Adipocyte (in vitro differentiated cells): ENCODE measurements around the gene WRAP73.

ENCODE experiments used
- DNase-seq: peaks from one replicate; pipeline ENCODE4 v3.0.0-alpha.2; 2015; ENCODE audit warnings: low read depth
- H3K27me3 ChIP-seq: replicated peaks from 2 replicates; pipeline ENCODE4 v1.7.0; 2013; ENCODE audit warnings: mild to moderate bottlenecking, low read length, moderate library complexity; ENCODE audit not compliant: control insufficient read depth, insufficient read depth
- H3K36me3 ChIP-seq: 2 replicates; pipeline ENCODE4 v1.7.0; 2013; ENCODE audit warnings: low read length, mild to moderate bottlenecking, moderate library complexity; ENCODE audit not compliant: control insufficient read depth, insufficient read depth, severe bottlenecking
- H3K4me1 ChIP-seq: 2 replicates; pipeline ENCODE4 v1.7.0; 2013; ENCODE audit warnings: mild to moderate bottlenecking, low read length, moderate library complexity; ENCODE audit not compliant: control insufficient read depth, insufficient read depth
- H3K4me3 ChIP-seq: 2 replicates; pipeline ENCODE4 v1.7.0; 2013; ENCODE audit warnings: mild to moderate bottlenecking, low read length, moderate library complexity
- H3K9ac ChIP-seq: 2 replicates; pipeline ENCODE4 v1.7.0; 2013; ENCODE audit warnings: mild to moderate bottlenecking, low read length, moderate library complexity
- H3K9me3 ChIP-seq: 2 replicates; pipeline ENCODE4 v1.7.0; 2013; ENCODE audit warnings: mild to moderate bottlenecking, low read length, moderate library complexity; ENCODE audit not compliant: control insufficient read depth

WRAP73 gene

GRCh38 chr1:3631320-3632260, 18.3 kb downstream of the WRAP73 start:
- Histone ChIP-seq H3K4me1 (no peaks in the 10 kb centered on the region), H3K9me3 (no peaks in the 10 kb centered on the region), H3K36me3 (peaks cover 71% of the 10 kb centered on the region), H3K27me3 (no peaks in the 10 kb centered on the region), H3K9ac (no peak overlapping the region), H3K4me3 (no peak overlapping the region)
- no peak for DNase-seq

GRCh38 chr1:3630914-3631313, 19.0 kb downstream of the WRAP73 start:
- no peaks in the 10 kb centered on the region for H3K9me3 ChIP-seq
- no peaks in the 10 kb centered on the region for H3K27me3 ChIP-seq
- H3K4me3 ChIP-seq, result no peak overlapping the region
- no peak for DNase-seq
- H3K4me1 ChIP-seq, result peaks cover 3% of the 10 kb centered on the region
- H3K36me3 ChIP-seq, result peaks cover 64% of the 10 kb centered on the region
- H3K9ac ChIP-seq, result no peak overlapping the region

- Histone ChIP-seq H3K4me1 (peaks cover 8% of the 10 kb centered on the region), H3K9me3 (no peaks in the 10 kb centered on the region), H3K27me3 (no peaks in the 10 kb centered on the region), H3K9ac (no peak overlapping the region), H3K36me3 (peaks cover 57% of the 10 kb centered on the region), H3K4me3 (no peak overlapping the region)
- no peak for DNase-seq
Observed at GRCh38 chr1:3630161-3630611, 19.7 kb downstream of the WRAP73 start.

GRCh38 chr1:3629561-3630160, 20.2 kb downstream of the WRAP73 start:
- Histone ChIP-seq H3K27me3 (no peaks in the 10 kb centered on the region), H3K4me1 (peaks cover 8% of the 10 kb centered on the region), H3K9me3 (no peaks in the 10 kb centered on the region), H3K9ac (no peak overlapping the region), H3K4me3 (no peak overlapping the region), H3K36me3 (peaks cover 52% of the 10 kb centered on the region)
- DNase-seq, result no peak

- Histone ChIP-seq H3K9ac (no peak overlapping the region), H3K4me3 (no peak overlapping the region), H3K9me3 (no peaks in the 10 kb centered on the region), H3K36me3 (peaks cover 44% of the 10 kb centered on the region), H3K27me3 (no peaks in the 10 kb centered on the region), H3K4me1 (peaks cover 13% of the 10 kb centered on the region)
- no peak for DNase-seq
Observed at GRCh38 chr1:3628445-3628844, 21.5 kb downstream of the WRAP73 start.

- DNase-seq, result no peak
- H3K4me1 ChIP-seq, result peaks cover 20% of the 10 kb centered on the region
- no peak overlapping the region for H3K9ac ChIP-seq
- H3K4me3 ChIP-seq, result no peak overlapping the region
- no peaks in the 10 kb centered on the region for H3K9me3 ChIP-seq
- H3K36me3 ChIP-seq, result peaks cover 43% of the 10 kb centered on the region
- H3K27me3 ChIP-seq, result no peaks in the 10 kb centered on the region
Observed at GRCh38 chr1:3627515-3628253, 22.2 kb downstream of the WRAP73 start.

GRCh38 chr1:3626025-3626424, 23.9 kb downstream of the WRAP73 start:
- Histone ChIP-seq H3K36me3 (peaks cover 37% of the 10 kb centered on the region), H3K9me3 (no peaks in the 10 kb centered on the region), H3K9ac (peak overlapping the region; percentile 83), H3K4me1 (peaks cover 20% of the 10 kb centered on the region), H3K4me3 (peak overlapping the region; percentile 91), H3K27me3 (no peaks in the 10 kb centered on the region)
- DNase-seq, result peak; percentile 4

- peaks cover 34% of the 10 kb centered on the region for H3K36me3 ChIP-seq
- peak overlapping the region; percentile 98 for H3K4me3 ChIP-seq
- peaks cover 20% of the 10 kb centered on the region for H3K4me1 ChIP-seq
- no peaks in the 10 kb centered on the region for H3K27me3 ChIP-seq
- H3K9me3 ChIP-seq, result no peaks in the 10 kb centered on the region
- peak overlapping the region; percentile 83 for H3K9ac ChIP-seq
- DNase-seq, result peak; percentile 68
Observed at GRCh38 chr1:3625151-3625907, 24.6 kb downstream of the WRAP73 start.

GRCh38 chr1:3624200-3625136, 25.4 kb downstream of the WRAP73 start, which contains the start of gene TPRG1L:
Gene TPRG1L (plus strand): TSS chr1:3625015. CDS start chr1:3625073, 58 bp downstream.
- Histone ChIP-seq H3K27me3 (no peaks in the 10 kb centered on the region), H3K4me3 (peak within 1 kb of the TSS; percentile 98), H3K4me1 (peaks cover 20% of the 10 kb centered on the region), H3K9me3 (no peaks in the 10 kb centered on the region), H3K36me3 (peaks cover 25% of the 10 kb centered on the region), H3K9ac (peak within 1 kb of the TSS; percentile 91)
- DNase-seq, result peak; percentile 100
